ENCODE data around the gene MLLT1.

MLLT1 gene

DNA sequence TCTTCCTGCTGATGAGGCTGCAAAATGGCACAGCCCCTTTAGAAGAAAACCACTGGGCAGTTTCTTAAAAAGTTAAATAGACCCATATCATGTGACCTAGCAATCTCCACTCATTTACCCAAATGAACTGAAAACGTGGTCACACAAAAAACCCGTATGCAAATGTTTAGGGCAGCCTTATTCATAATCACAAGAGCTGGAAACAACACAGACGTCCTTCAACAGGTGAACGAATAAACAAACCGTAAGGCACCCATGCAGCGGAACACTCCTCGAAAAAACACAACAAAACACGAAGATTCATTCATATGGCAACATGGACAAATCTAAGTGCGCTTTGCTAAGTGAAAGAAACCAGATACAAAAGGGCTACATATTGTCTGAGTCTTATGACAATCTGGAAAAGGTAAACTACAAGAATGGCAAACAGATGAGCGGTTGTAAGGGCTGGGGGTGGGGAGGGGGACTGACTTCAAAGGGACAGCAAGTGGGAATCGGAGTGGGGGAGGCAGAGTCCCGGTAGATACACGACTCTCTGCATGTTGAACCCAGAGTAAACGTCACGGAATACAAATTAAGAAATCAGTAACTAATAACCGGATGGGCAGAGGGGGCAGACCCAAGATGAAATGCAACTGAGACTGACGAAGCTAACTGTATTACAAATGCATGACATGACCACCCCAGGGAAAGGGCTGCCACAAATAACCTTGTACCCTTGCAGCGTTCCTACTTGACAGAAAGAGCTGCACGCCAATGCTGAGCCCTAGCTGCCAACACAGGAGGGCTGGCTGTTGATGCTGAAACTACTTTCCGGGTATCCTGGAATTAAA, 33.4 kb downstream of the MLLT1 start:
- no peak overlapping the region for H3K4me3 ChIP-seq (ENCODE audit: low read length)
- no peaks in the 10 kb centered on the region for H3K27me3 ChIP-seq (ENCODE audit: insufficient read depth, low read length)
- H3K36me3 ChIP-seq (ENCODE audit: insufficient read depth, low read length), result peaks cover 27% of the 10 kb centered on the region
- H2AFZ ChIP-seq (ENCODE audit: low read depth, low read length), result no peak overlapping the region
- H3K9me3 ChIP-seq (ENCODE audit: low read length), result peaks cover 28% of the 10 kb centered on the region
- H3K4me1 ChIP-seq (ENCODE audit: insufficient read depth, low read length), result peaks cover 5% of the 10 kb centered on the region

DNA sequence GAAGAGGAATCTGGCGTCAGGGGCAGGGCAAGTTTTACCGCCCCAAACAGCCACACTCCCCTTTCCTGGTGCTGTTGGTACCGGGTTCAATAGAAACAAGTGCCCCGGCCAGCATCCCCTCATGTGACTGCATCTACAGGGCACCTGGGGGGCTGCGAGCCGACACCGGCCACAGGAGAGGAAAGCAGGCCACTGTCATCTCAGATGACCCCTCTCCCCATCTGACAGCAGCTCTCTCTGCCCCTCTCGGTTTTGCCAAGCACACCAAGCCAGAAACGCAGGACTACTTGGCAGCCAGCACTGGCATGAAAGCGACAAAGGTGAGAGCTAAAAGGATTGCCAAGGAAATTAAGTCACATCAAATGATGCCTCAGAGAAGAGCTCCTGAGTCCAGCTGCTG, 37.1 kb downstream of the MLLT1 start:
- Histone ChIP-seq H3K9me3 (ENCODE audit: low read length) (peaks cover 16% of the 10 kb centered on the region), H3K27me3 (ENCODE audit: insufficient read depth, low read length) (no peaks in the 10 kb centered on the region), H3K36me3 (ENCODE audit: insufficient read depth, low read length) (peaks cover 9% of the 10 kb centered on the region), H2AFZ (ENCODE audit: low read depth, low read length) (no peak overlapping the region), H3K4me3 (ENCODE audit: low read length) (no peak overlapping the region), H3K4me1 (ENCODE audit: insufficient read depth, low read length) (peaks cover 9% of the 10 kb centered on the region)

DNA sequence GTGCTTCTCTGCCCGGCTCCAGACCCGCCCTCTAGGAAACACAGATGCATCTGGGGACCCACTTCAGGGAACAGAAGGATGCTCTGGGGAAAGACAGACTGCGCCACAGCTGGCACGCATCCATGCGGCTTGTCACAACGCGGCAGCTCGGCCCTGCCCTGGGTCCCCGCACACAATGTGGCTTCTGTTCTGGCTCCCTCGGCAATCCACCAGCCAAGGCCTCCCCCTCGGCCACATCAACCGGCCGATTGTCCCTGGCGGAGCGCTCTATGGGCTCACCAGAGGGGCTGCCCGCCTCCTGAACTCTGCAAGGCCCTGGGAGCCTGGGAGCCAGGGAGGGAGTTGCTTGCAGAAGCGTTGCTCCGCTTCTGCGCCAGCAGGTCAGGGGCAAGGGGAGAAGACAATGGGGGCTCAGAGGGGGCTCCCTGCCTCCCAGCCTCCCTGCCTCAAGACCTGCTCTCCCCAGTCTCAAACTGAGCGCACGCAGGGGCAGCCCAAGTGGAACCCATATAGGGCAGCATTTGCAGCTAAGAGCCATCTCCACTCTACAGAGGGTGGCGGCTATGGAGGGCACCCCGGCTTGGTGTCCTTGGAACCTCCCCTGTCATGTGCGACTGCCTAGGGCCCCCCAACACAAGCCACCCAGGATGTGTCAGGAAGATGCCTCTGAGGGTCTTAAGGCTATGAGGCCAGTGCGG, 37.9 kb downstream of the MLLT1 start:
- peaks cover 9% of the 10 kb centered on the region for H3K4me1 ChIP-seq (ENCODE audit: insufficient read depth, low read length)
- H3K27me3 ChIP-seq (ENCODE audit: insufficient read depth, low read length), result no peaks in the 10 kb centered on the region

DNA sequence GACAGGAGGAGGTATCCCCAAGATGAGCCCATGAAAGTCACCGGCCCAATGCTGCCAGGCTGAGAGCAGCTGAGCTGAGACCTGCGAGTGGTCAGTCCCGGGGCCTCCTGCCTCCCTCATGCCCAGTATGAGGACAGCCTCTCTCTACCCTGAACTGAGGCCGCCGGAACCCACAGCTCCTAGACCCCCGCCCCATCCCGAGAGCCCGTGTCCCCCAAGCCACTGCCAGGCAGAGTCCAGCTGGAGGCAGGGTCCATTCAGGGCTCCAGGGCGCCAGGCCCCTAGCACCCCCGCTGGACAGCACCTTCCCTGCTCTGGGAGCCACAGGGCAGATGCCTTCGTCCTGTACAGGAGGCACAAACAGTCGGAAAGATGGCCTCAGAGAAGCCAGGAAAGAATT, 38.7 kb downstream of the MLLT1 start:
- peaks cover 2% of the 10 kb centered on the region for H3K36me3 ChIP-seq (ENCODE audit: insufficient read depth, low read length)
- no peaks in the 10 kb centered on the region for H3K27me3 ChIP-seq (ENCODE audit: insufficient read depth, low read length)
- H2AFZ ChIP-seq (ENCODE audit: low read depth, low read length), result no peak overlapping the region
- H3K4me3 ChIP-seq (ENCODE audit: low read length), result no peak overlapping the region
- H3K4me1 ChIP-seq (ENCODE audit: insufficient read depth, low read length), result peaks cover 9% of the 10 kb centered on the region
- peaks cover 4% of the 10 kb centered on the region for H3K9me3 ChIP-seq (ENCODE audit: low read length)

More for the DNA sequence above, 37.9 kb downstream of the MLLT1 start:
- peaks cover 10% of the 10 kb centered on the region for H3K9me3 ChIP-seq (ENCODE audit: low read length)
- H3K36me3 ChIP-seq (ENCODE audit: insufficient read depth, low read length), result peaks cover 2% of the 10 kb centered on the region
- H3K4me3 ChIP-seq (ENCODE audit: low read length), result no peak overlapping the region
- no peak overlapping the region for H2AFZ ChIP-seq (ENCODE audit: low read depth, low read length)

DNA sequence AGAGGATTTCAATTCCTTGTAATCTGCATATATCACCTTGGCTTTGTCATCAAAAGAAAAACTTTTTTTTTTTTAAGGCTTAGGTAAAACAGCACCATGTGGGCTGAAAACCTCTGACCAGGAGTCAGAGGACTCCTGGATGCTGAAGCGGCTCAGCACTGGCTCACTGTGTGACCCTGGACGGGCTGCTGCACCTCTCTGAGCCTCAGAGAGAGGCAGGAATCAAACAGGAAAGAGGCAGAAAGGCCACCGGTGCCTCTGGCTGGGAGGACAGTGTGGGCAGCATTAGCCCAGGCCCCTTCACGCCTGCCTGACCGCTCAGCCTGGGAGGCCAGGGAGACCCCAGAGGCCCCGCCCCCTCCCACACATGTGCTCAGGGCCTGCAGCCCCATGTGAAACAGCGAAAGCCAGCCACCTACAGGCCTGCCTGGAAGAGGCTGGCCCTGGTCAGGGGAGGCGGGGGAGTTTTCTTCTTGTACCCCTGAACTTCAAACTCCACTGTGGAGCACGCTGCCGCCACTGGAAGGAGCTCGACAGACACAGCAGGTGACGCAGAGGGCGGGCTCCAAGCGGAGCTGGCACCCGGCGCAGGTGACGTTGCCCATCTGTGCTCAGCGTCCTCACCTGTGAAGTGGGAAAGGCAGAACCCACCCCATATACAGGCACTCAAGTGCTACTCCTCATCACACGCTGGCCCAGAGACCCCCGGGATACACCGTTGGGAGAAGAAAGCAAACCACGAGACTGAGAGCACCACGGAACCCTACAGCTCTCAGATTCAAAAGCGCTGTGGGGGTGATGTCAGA, 39.7 kb downstream of the MLLT1 start:
- peaks cover 9% of the 10 kb centered on the region for H3K4me1 ChIP-seq (ENCODE audit: insufficient read depth, low read length)
- no peaks in the 10 kb centered on the region for H3K9me3 ChIP-seq (ENCODE audit: low read length)
- H3K36me3 ChIP-seq (ENCODE audit: insufficient read depth, low read length), result no peaks in the 10 kb centered on the region
- no peak overlapping the region for H3K4me3 ChIP-seq (ENCODE audit: low read length)
- no peak overlapping the region for H2AFZ ChIP-seq (ENCODE audit: low read depth, low read length)
- no peaks in the 10 kb centered on the region for H3K27me3 ChIP-seq (ENCODE audit: insufficient read depth, low read length)

DNA sequence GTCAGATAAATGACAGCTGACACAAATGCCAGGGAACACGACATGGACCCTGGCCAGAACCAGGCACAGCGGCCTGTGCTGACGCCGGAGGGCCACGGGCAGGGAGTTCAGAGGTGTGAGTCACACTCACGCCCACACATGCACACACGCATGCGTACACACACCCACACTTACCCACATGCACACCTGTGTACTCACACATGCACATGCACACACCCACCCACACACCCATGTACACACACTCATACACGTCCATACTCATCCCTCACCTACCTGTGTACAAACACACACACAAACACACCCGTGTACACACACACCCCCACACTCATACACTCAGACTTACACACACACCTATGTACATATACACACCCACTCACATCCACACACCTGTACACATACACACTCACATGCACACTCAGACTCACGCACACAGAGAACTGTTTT, 40.4 kb downstream of the MLLT1 start:
- no peaks in the 10 kb centered on the region for H3K27me3 ChIP-seq (ENCODE audit: insufficient read depth, low read length)
- no peaks in the 10 kb centered on the region for H3K36me3 ChIP-seq (ENCODE audit: insufficient read depth, low read length)
- H3K4me3 ChIP-seq (ENCODE audit: low read length), result no peak overlapping the region
- H3K4me1 ChIP-seq (ENCODE audit: insufficient read depth, low read length), result peaks cover 9% of the 10 kb centered on the region
- H2AFZ ChIP-seq (ENCODE audit: low read depth, low read length), result no peak overlapping the region
- H3K9me3 ChIP-seq (ENCODE audit: low read length), result no peaks in the 10 kb centered on the region

DNA sequence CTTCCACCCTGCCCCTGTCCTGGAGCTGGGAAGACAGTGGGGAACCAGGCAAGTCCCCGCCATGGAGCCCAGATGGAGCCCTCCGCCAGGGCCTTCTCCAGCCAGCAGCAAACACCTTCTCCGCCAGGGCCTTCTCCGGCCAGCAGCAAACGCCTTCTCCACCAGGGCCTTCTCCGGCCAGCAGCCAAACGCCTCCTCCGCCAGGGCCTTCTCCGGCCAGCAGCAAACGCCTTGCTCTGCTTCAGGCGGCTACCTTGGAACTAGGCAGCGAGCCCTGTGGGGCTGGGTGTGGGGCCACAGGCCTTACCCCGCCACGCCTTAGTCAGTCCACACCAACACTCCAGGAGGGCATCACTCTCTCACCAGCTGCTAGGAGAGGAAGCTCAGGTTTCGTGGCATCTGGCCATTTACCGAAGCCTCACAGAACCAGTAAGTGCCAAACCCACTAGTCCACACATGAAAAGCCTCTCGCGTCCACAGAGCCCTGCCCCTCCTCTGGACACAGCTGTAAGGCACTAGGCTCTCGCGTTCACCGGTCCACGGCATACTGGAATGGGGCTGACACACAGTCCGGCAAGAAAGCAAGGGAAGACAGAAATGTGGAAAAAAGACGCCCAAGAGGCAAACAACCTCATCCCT, 41.0 kb downstream of the MLLT1 start:
- H3K4me3 ChIP-seq (ENCODE audit: low read length), result no peak overlapping the region
- no peaks in the 10 kb centered on the region for H3K36me3 ChIP-seq (ENCODE audit: insufficient read depth, low read length)
- H3K4me1 ChIP-seq (ENCODE audit: insufficient read depth, low read length), result peaks cover 9% of the 10 kb centered on the region
- H2AFZ ChIP-seq (ENCODE audit: low read depth, low read length), result no peak overlapping the region
- no peaks in the 10 kb centered on the region for H3K27me3 ChIP-seq (ENCODE audit: insufficient read depth, low read length)
- H3K9me3 ChIP-seq (ENCODE audit: low read length), result no peaks in the 10 kb centered on the region

DNA sequence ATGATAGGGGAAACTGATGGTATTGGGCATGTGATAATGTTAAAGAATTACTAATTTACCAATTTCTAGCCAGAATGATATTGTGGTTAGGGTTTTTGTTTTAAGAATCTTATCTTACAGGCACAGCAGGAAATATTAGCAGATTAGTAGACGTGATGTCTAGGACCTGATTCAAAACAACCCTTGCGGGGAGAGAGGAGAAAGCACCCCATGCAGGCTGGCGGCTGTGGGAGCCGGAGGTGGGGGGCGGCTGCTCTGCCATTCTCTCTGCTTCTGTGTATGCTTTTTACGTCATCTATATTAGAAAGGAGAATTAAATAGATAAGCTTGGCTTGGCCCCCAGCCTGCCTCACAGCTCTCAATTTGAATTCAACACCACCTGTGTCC, 41.5 kb downstream of the MLLT1 start:
- Histone ChIP-seq H3K27me3 (ENCODE audit: insufficient read depth, low read length) (no peaks in the 10 kb centered on the region), H3K36me3 (ENCODE audit: insufficient read depth, low read length) (no peaks in the 10 kb centered on the region), H2AFZ (ENCODE audit: low read depth, low read length) (no peak overlapping the region), H3K4me1 (ENCODE audit: insufficient read depth, low read length) (peaks cover 9% of the 10 kb centered on the region), H3K4me3 (ENCODE audit: low read length) (no peak overlapping the region), H3K9me3 (ENCODE audit: low read length) (no peaks in the 10 kb centered on the region)

DNA sequence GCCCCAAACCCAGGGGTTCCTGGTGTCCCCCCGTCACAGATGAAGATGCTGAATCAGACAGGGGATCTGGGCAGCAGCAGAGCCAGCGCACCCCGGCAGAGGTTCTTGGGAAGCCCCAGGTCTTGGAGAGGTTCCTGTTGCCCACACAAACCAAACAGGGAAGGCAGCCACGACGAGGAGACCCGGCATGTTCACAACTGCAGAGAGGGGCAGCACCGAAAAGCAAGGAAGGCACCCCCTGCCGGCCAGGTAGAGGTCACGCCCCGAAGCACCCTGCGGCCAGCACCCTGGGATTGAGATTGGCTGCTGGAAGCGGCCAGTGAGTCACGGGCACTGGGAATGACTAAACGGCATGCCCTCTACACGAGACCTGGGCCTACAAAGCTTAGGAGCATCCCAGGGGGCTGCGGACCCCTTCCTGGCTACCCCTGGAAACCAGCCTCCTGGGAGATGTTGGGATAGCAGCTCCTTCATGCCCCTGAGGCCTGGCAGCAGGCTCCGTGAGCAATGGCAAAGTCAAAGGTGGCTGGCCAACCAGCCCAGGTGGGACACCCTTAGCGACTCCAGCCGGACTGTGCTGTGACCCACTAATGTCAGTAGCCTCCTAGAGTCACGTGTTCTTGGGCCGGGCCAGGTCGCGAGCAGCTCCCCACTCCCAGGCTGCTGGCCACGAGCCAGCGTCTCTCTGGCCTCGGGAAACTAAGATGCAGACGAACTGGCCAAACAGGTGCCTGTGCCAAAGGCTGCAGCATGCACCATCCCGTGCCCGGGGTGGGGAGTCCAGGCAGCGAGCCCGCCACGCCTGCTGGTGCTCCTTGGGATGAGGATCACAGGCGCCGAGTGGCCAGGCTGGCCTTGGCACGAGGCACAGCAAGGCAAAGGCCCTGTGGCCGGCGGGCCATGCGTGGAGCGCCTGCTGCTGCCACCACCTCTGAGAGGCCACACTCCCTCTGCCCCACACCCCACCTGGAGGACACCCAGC, 43.2 kb downstream of the MLLT1 start:
- no peak overlapping the region for H3K4me3 ChIP-seq (ENCODE audit: low read length)
- no peaks in the 10 kb centered on the region for H3K27me3 ChIP-seq (ENCODE audit: insufficient read depth, low read length)
- H3K4me1 ChIP-seq (ENCODE audit: insufficient read depth, low read length), result peaks cover 4% of the 10 kb centered on the region

DNA sequence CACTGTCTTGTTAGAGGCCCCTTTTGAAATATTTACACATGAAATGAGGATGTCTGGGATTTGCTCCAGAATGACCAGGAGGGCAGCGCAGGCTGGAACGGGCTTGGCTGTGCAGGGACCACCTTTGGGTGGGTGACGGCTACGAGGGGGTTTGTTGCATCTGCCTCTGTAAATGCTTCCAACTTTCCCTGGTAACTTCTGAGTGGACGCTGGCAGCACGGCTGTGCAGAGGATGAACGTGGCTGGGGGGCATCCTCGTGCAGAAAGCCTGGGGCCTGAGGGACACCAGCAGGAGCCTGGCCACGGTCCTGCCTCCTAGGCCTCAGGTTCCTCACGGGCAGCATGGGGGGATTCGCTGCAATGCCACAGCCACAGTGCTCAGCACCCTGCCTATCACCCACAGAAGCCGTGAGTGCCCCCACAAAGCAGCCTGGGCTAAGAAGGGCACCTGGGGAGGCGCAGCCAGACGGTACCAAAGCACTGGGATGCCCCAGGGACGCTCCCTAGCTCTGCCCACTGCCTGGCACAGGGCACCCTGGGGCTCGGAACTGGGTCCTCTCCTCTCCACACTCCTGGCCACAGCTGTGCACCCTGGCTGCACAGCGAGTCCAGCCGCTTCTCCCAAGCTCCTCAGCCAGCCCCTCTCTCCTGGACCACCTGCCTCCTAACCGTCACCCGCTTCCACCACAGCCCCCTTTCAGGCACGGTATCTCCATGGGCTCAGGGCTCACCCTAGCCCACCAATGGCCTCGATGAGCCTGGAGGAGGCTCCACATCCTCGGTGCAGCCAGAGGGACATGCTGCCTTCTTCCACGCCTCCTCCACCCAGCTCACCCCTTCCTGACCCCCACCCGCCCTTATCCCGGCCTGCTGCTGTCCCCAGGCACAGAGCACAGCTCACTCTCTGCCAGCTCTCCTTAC, 44.5 kb downstream of the MLLT1 start:
- peaks cover 8% of the 10 kb centered on the region for H3K36me3 ChIP-seq (ENCODE audit: insufficient read depth, low read length)
- no peaks in the 10 kb centered on the region for H3K27me3 ChIP-seq (ENCODE audit: insufficient read depth, low read length)
- H3K4me3 ChIP-seq (ENCODE audit: low read length), result no peak overlapping the region
- no peak overlapping the region for H2AFZ ChIP-seq (ENCODE audit: low read depth, low read length)
- peaks cover under 1% of the 10 kb centered on the region for H3K4me1 ChIP-seq (ENCODE audit: insufficient read depth, low read length)
- H3K9me3 ChIP-seq (ENCODE audit: low read length), result no peaks in the 10 kb centered on the region

More for the DNA sequence above, 43.2 kb downstream of the MLLT1 start:
- no peaks in the 10 kb centered on the region for H3K36me3 ChIP-seq (ENCODE audit: insufficient read depth, low read length)
- H3K9me3 ChIP-seq (ENCODE audit: low read length), result no peaks in the 10 kb centered on the region
- H2AFZ ChIP-seq (ENCODE audit: low read depth, low read length), result no peak overlapping the region

DNA sequence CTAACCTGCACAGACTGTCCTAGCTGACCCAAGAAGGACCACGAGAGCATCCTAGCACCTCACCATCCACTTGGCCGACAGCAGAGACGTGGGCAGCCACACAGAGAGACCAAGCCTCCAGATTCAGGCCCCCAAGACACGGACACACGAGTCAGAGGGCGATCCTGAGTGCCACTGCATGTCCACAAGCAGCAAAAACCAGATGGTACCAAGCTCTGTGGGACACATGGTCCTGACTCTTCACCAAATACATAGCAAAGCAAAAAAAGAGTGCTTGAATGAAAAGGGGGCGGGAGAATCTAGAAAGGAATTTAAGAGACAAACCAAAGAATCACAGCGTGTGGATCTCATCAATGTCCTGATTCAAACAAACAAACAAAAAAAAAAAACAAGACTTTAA, 45.2 kb downstream of the MLLT1 start:
- Histone ChIP-seq H3K27me3 (ENCODE audit: insufficient read depth, low read length) (no peaks in the 10 kb centered on the region), H3K4me1 (ENCODE audit: insufficient read depth, low read length) (no peaks in the 10 kb centered on the region), H3K36me3 (ENCODE audit: insufficient read depth, low read length) (peaks cover 15% of the 10 kb centered on the region), H3K4me3 (ENCODE audit: low read length) (no peak overlapping the region), H2AFZ (ENCODE audit: low read depth, low read length) (no peak overlapping the region), H3K9me3 (ENCODE audit: low read length) (no peaks in the 10 kb centered on the region)
